K562 (cell line): ENCODE data around the gene SFMBT2. TPM values are rescaled to one million over a fixed set of nuclear protein-coding genes. Genes with fewer than 3 reads are reported as not detected.
A peak's percentile ranks its signal among the peaks of the same experiment; 100 is the strongest.

ENCODE experiments used
- CBFA2T2 ChIP-seq: fragments of 450-650 bp; conservative IDR thresholded peaks from 2 replicates; pipeline ENCODE4 v1.6.1; 2017; ENCODE audit warnings: mild to moderate bottlenecking
- CREB5 ChIP-seq: fragments of 250-450 bp; sonication (Bioruptor Pico); IDR thresholded peaks from 2 replicates; pipeline ENCODE4 v1.5.0; 2020; ENCODE audit warnings: mild to moderate bottlenecking
- CTCF ChIP-seq, 3 experiments: IDR thresholded peaks in 2 of 3; conservative IDR thresholded peaks in 1 of 3; 2 replicates each; pipeline ENCODE4 v1.5.1; 2011 to 2012; ENCODE audit warnings: low read length in 3 of 3, mild to moderate bottlenecking in 3 of 3, control low read depth in 2 of 3, improper control_type of control experiment in 1 of 3, inconsistent platforms in 1 of 3, low read depth in 1 of 3, mixed read lengths in 1 of 3, moderate library complexity in 1 of 3; ENCODE audit not compliant: insufficient read depth in 2 of 3
- DDX20 ChIP-seq: fragments of 450-650 bp; IDR thresholded peaks from 2 replicates; pipeline ENCODE4 v1.6.1; 2016; ENCODE audit warnings: missing genetic modification characterization, low read depth, mild to moderate bottlenecking, missing compliant biosample characterization, moderate library complexity
- E4F1 ChIP-seq: fragments of 250-450 bp; sonication (Bioruptor Pico); IDR thresholded peaks from 2 replicates; pipeline ENCODE4 v1.5.0; 2021; ENCODE audit warnings: mild to moderate bottlenecking, borderline replicate concordance
- ELF2 ChIP-seq: fragments of 250-450 bp; sonication (Bioruptor Pico); IDR thresholded peaks from 2 replicates; pipeline ENCODE4 v1.5.0; 2021; ENCODE audit warnings: mild to moderate bottlenecking
- GABPB2 ChIP-seq: fragments of 250-450 bp; sonication (Bioruptor Pico); conservative IDR thresholded peaks from 2 replicates; pipeline ENCODE4 v1.5.1; 2021; ENCODE audit warnings: mild to moderate bottlenecking
- GTF2E2 ChIP-seq: fragments of 200-800 bp; sonication (Bioruptor generic); IDR thresholded peaks from 2 replicates; pipeline ENCODE4 v1.6.1; 2016; ENCODE audit warnings: missing genetic modification characterization, missing compliant biosample characterization
- JUND ChIP-seq, 2 experiments: IDR thresholded peaks; 2 replicates in 1 of 2; 3 replicates in 1 of 2; pipeline ENCODE4 v1.6.1; 2011; ENCODE audit warnings: borderline replicate concordance in 2 of 2, low read depth in 2 of 2, low read length in 2 of 2, improper control_type of control experiment in 1 of 2, missing biosample characterization in 1 of 2, missing genetic modification characterization in 1 of 2, missing genetic modification reagents in 1 of 2
- MYBL2 ChIP-seq, 2 experiments: fragments of 450-650 bp in 1 of 2; sonication (generic) in 1 of 2; formaldehyde crosslinking in 1 of 2; IDR thresholded peaks; 2 replicates each; pipeline versions ENCODE4 v1.6.1 to v1.8.1; 2017 to 2022; ENCODE audit warnings: borderline replicate concordance in 1 of 2, inconsistent platforms in 1 of 2, low read depth in 1 of 2, mild to moderate bottlenecking in 1 of 2, missing genetic modification reagents in 1 of 2, moderate library complexity in 1 of 2
- POLR2G ChIP-seq: fragments of 200-400 bp; formaldehyde crosslinking; IDR thresholded peaks from 2 replicates; pipeline ENCODE4 v1.6.1; 2017; ENCODE audit warnings: low read depth, mild to moderate bottlenecking, antibody characterized with exemption, low read length, moderate library complexity
- PTTG1 ChIP-seq: fragments of 450-650 bp; IDR thresholded peaks from 2 replicates; pipeline ENCODE4 v1.6.1; 2016; ENCODE audit warnings: low read depth, mild to moderate bottlenecking, missing genetic modification characterization, missing compliant biosample characterization
- SIRT6 ChIP-seq: IDR thresholded peaks from one replicate; pipeline ENCODE4 v1.6.1; 2012; ENCODE audit warnings: low read depth, mild to moderate bottlenecking, control low read depth, inconsistent platforms, low read length, moderate library complexity
- TCF7 ChIP-seq: sonication (generic); IDR thresholded peaks from 2 replicates; pipeline ENCODE4 v1.6.1; 2016; ENCODE audit warnings: antibody characterized with exemption, borderline replicate concordance
- ZBTB2 ChIP-seq: fragments of 450-650 bp; IDR thresholded peaks from 2 replicates; pipeline ENCODE4 v1.6.1; 2016; ENCODE audit warnings: antibody characterized with exemption
- ZBTB5 ChIP-seq: fragments of 450-650 bp; IDR thresholded peaks from 2 replicates; pipeline ENCODE4 v1.6.1; 2017; ENCODE audit warnings: antibody characterized with exemption
- ZKSCAN3 ChIP-seq: fragments of 250-450 bp; sonication (Bioruptor Pico); IDR thresholded peaks from 2 replicates; pipeline ENCODE4 v1.4.0; 2020
- ZNF134 ChIP-seq: fragments of 250-450 bp; sonication (Bioruptor Pico); conservative IDR thresholded peaks from 2 replicates; pipeline ENCODE4 v1.4.0; 2020
- polyA plus RNA-seq, 8 experiments: library from polyadenylated mRNA; depleted of rRNA in 4 of 8; stranded (reverse) in 5 of 8; unstranded in 3 of 8; fragments of >200 nt; fragmentation: Nextera tagmentation in 2 of 8; fragmentation: Illumina TruSeq in 1 of 8; extraction: Ambion mirVana in 2 of 8; extraction: Trizol in 1 of 8; gene quantifications; 2 replicates each; pipeline versions ENCODE4 v1.2.1 to v1.2.3, GENCODE V29; 2011 to 2014; ENCODE audit warnings: inconsistent platforms in 1 of 8, missing spikeins in 1 of 8
- total RNA-seq, 7 experiments: library from RNA; depleted of rRNA in 6 of 7; stranded (reverse); fragments of >200 nt in 6 of 7; fragmentation: Illumina TruSeq in 2 of 7; extraction: Trizol in 2 of 7; gene quantifications; 2 replicates each; pipeline versions ENCODE4 v1.2.1 to v1.2.3, GENCODE V29; 2011 to 2021; ENCODE audit warnings: low replicate concordance in 1 of 7

The SFMBT2 gene
- total and polyA plus RNA-seq, 9 of the 15 experiments (the other 6 are each of a cell fraction or from before 2014, with no cell fraction given), result 1.2 to 13.6 (median 7.6) TPM

- TF ChIP-seq POLR2G, result no peak
- no peak for TF ChIP-seq SIRT6
- no peak for TF ChIP-seq DDX20 (tag)
- no peak for TF ChIP-seq ZKSCAN3 (CRISPR knock-in tag)
- TF ChIP-seq E4F1, result no peak
- TF ChIP-seq TCF7, result no peak
- no peak for TF ChIP-seq CBFA2T2
- no peak for TF ChIP-seq ELF2 (CRISPR knock-in tag)
- TF ChIP-seq PTTG1 (tag), result no peak
- TF ChIP-seq ZBTB5, result 0 out of 2 replicates have a peak, but pooled peaks have one; percentile 49
- TF ChIP-seq GABPB2 (CRISPR knock-in tag), result no peak
- no peak for TF ChIP-seq ZNF134 (CRISPR knock-in tag)
- no peak for TF ChIP-seq ZBTB2
- 0 out of 2 replicates have a peak, but pooled peaks have one; percentile 15 for TF ChIP-seq MYBL2 (IDR thresholded peaks at IDR 0.05; ENCODE audit: low read depth)
- TF ChIP-seq MYBL2 (CRISPR knock-in tag; IDR thresholded peaks at IDR 0.05; ENCODE audit: borderline replicate concordance), result no peak
- TF ChIP-seq JUND (IDR thresholded peaks at IDR 0.05; ENCODE audit: borderline replicate concordance, low read depth, low read length), result no peak
- no peak for TF ChIP-seq JUND (tag; IDR thresholded peaks at IDR 0.05; ENCODE audit: borderline replicate concordance, low read depth, low read length)
- no peak for TF ChIP-seq GTF2E2 (tag)
- no peak for TF ChIP-seq CREB5
- no peak for TF ChIP-seq CTCF (IDR thresholded peaks at IDR 0.05 in 2 of 3, conservative IDR thresholded peaks at IDR 0.05 in 1 of 3; ENCODE audit: insufficient read depth in 2 of 3, low read depth in 1 of 3, low read length in 3 of 3)
- TF ChIP-seq, all 486 proteins: peak for 5
Measured at GRCh38 chr10:7319632-7320031, 91.2 kb downstream of the SFMBT2 start (continued).
